ENCODE data around the gene RAD51C. TPM values are rescaled to one million over a fixed set of nuclear protein-coding genes. Genes with fewer than 3 reads are reported as not detected.
A peak's percentile ranks its signal among the peaks of the same experiment; 100 is the strongest.
"Not testable (repeated sequence)": the region's sequence is repeated elsewhere in the genome, so short reads cannot be mapped to it uniquely, and the experiment has no call there.

The RAD51C gene
- polyA plus RNA-seq, 1 of the 3 experiments (the other 2 are of a cell fraction): 36.1 TPM

GRCh38 chr17:58658804-58659713 is 33.3 kb upstream of the RAD51C start (continued):
- TF ChIP-seq, protein P1, sequence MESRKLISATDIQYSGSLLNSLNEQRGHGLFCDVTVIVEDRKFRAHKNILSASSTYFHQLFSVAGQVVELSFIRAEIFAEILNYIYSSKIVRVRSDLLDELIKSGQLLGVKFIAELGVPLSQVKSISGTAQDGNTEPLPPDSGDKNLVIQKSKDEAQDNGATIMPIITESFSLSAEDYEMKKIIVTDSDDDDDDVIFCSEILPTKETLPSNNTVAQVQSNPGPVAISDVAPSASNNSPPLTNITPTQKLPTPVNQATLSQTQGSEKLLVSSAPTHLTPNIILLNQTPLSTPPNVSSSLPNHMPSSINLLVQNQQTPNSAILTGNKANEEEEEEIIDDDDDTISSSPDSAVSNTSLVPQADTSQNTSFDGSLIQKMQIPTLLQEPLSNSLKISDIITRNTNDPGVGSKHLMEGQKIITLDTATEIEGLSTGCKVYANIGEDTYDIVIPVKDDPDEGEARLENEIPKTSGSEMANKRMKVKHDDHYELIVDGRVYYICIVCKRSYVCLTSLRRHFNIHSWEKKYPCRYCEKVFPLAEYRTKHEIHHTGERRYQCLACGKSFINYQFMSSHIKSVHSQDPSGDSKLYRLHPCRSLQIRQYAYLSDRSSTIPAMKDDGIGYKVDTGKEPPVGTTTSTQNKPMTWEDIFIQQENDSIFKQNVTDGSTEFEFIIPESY (IDR thresholded peaks at IDR 0.05; ENCODE audit: borderline replicate concordance, low read depth): peak; percentile 95
- TF ChIP-seq TEAD4 (IDR thresholded peaks at IDR 0.05; ENCODE audit: borderline replicate concordance, insufficient read depth) (peak; percentile 89), GABPA (IDR thresholded peaks at IDR 0.05; ENCODE audit: low read depth) (no peak), GATA2 (CRISPR knock-in tag; IDR thresholded peaks at IDR 0.05) (peak; percentile 62)
- TF ChIP-seq, protein P2, sequence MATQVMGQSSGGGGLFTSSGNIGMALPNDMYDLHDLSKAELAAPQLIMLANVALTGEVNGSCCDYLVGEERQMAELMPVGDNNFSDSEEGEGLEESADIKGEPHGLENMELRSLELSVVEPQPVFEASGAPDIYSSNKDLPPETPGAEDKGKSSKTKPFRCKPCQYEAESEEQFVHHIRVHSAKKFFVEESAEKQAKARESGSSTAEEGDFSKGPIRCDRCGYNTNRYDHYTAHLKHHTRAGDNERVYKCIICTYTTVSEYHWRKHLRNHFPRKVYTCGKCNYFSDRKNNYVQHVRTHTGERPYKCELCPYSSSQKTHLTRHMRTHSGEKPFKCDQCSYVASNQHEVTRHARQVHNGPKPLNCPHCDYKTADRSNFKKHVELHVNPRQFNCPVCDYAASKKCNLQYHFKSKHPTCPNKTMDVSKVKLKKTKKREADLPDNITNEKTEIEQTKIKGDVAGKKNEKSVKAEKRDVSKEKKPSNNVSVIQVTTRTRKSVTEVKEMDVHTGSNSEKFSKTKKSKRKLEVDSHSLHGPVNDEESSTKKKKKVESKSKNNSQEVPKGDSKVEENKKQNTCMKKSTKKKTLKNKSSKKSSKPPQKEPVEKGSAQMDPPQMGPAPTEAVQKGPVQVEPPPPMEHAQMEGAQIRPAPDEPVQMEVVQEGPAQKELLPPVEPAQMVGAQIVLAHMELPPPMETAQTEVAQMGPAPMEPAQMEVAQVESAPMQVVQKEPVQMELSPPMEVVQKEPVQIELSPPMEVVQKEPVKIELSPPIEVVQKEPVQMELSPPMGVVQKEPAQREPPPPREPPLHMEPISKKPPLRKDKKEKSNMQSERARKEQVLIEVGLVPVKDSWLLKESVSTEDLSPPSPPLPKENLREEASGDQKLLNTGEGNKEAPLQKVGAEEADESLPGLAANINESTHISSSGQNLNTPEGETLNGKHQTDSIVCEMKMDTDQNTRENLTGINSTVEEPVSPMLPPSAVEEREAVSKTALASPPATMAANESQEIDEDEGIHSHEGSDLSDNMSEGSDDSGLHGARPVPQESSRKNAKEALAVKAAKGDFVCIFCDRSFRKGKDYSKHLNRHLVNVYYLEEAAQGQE (IDR thresholded peaks at IDR 0.05; ENCODE audit: low read depth, low read length): peak; percentile 88
- TF ChIP-seq, protein P3, sequence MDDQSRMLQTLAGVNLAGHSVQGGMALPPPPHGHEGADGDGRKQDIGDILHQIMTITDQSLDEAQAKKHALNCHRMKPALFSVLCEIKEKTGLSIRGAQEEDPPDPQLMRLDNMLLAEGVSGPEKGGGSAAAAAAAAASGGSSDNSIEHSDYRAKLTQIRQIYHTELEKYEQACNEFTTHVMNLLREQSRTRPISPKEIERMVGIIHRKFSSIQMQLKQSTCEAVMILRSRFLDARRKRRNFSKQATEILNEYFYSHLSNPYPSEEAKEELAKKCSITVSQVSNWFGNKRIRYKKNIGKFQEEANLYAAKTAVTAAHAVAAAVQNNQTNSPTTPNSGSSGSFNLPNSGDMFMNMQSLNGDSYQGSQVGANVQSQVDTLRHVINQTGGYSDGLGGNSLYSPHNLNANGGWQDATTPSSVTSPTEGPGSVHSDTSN (IDR thresholded peaks at IDR 0.05): peak; percentile 97

GRCh38 chr17:58659714-58660084 is 32.7 kb upstream of the RAD51C start:
- peak overlapping the region; percentile 86 for H2AFZ ChIP-seq (ENCODE audit: low read depth)
- peak overlapping the region; percentile 50 to 59 for H3K4me3 ChIP-seq (ENCODE audit: low read depth in 2 of 2, low read length in 1 of 2)
- peaks cover 21% of the 10 kb centered on the region for H3F3A ChIP-seq (replicated peaks; ENCODE audit: insufficient read depth)
- H4K20me1 ChIP-seq (ENCODE audit: insufficient read depth); H3K27me3 ChIP-seq (ENCODE audit: insufficient read depth); H3K4me1 ChIP-seq (ENCODE audit: control insufficient read depth in 1 of 2, insufficient read depth in 2 of 2, low read depth in 1 of 2, low read length in 1 of 2); H3K36me3 ChIP-seq (replicated peaks in 1 of 2; ENCODE audit: control insufficient read depth in 1 of 2, insufficient read depth in 2 of 2, low read length in 1 of 2); H3K9me3 ChIP-seq; H3K79me2 ChIP-seq (ENCODE audit: insufficient read depth); DNase-seq; H3K9me2 ChIP-seq: not testable (repeated sequence)
- peak overlapping the region; percentile 87 for H3K9ac ChIP-seq
- WGBS (ENCODE audit: low lambda C conversion rate): 40% methylated on average over 9 of the region's 9 CpGs
- ChIA-PET CTCF (interaction anchor here (2.8 kb wide), 2 partner anchors 28 to 345 kb away, joined by 8 to 9 read pairs; no protein-coding TSS in a partner anchor), POLR2A (interaction anchor here (0.8 to 6.8 kb wide), 7 partner anchors 10 to 141 kb away, joined by 4 to 64 read pairs (median 7); partner anchors contain the start of genes RAD51C and TEX14)
- H3K4me2 ChIP-seq: peak overlapping the region; percentile 80
- H3K27ac ChIP-seq (ENCODE audit: low read depth in 2 of 2, low read length in 1 of 2): peak overlapping the region in 1 of 2 experiments; percentile 97; a peak in 3 of 4 replicates
